GM03348 (cell line): ENCODE results near the gene TSPAN3.

Experiments
- DNase-seq: peaks from one replicate; pipeline ENCODE4 v3.0.0; 2012; ENCODE audit warnings: low spot score

Gene TSPAN3

DNA sequence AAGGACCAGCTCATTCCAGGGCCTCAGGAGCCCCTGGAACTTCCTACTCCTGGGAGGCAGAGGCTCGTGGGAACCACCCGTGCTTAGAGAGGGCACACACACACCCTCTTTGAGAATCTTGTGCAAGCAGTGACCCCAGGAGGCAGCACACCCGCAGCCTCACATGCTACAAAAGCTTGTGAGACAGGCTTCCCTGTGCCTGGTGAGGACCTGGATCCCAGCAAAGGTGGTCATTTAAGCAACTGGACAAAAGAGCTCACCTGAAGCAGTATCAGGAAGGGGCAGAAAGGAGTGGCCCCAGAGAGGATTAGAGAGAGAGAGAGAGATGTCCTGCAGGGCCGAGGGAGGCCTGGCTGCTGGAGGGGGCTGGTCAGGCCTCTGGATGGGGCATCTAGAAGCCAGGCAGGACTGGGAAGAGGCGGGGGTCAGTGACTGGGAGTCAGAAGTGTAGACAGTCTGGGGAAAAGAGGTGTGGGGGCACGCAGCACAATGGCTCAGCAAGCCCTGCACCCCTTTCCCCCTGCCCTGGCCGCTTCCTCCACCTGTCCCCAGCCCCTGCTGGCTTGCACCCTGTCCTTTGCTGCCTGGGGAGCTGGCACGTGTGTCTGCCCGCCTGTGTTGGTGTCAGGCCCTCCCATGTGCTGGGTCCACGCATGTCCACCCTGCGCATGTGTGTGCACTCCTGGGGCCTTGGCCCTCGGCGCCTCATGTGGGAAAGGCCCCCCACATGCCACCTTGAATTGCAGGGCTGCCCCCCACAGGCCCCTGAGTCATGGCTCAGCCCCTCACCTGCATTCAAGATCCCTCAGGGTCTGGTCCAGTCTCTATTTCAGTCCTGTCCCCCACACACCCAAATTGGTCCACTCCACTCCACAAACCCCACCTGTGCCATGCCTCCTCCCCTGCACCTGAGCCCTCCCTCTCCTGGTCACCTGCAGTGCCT lies 36.9 kb downstream of the TSPAN3 start:
- DNase-seq, result peak; percentile 7

DNA sequence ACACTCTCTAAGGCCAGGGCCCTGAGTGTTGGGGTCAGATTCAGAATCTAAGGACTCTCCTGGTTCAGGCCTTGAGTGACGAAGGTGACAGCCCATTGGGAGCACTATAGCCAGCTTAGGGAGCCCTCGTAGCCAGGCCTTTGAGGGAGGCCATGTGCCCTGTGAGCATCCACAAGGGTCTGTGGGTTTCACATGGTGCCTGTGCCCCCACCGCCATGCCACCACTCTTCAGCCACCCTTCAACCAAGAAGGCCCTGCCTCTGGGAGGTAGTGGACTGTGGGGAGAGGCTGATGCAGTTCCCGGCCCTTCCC lies 37.5 kb downstream of the TSPAN3 start:
- no peak for DNase-seq

DNA sequence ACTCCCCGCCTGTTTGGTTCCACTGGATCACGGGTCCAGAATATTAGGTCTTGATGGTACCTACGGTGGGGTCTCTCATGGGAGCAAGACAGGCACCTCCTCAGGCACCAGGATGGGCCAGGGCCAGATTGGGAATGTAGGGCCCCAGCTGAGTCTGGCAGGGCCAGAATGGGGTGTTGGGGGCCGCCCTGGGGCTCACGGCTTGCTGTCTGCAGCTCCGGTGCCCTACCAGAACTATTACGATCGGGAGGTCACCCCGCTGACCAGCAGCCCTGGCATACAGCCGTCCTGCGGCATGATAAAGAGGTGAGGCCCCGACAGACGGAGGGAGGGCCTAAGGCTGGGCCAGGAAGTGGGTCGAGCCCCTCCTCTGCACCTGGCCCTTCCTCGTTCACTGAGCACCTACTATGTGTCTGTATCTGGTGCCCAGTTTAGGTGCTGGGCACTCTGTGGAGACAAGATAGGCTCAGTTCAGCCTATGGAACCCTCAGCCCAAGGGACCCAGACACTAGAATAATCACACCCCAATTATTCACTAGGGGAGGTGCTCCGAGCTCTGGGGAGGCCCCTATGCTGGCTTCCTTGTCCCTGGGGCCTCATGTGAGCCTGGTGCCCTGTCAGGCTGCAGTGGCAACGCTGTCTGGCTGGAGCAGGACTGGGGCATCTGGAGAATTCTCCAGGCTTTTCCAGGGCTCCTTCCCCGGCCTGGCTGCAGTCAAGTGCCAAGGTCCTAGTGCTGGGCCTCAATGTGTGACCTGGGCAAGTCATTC lies 38.1 kb downstream of the TSPAN3 start:
- DNase-seq, result peak; percentile 5

DNA sequence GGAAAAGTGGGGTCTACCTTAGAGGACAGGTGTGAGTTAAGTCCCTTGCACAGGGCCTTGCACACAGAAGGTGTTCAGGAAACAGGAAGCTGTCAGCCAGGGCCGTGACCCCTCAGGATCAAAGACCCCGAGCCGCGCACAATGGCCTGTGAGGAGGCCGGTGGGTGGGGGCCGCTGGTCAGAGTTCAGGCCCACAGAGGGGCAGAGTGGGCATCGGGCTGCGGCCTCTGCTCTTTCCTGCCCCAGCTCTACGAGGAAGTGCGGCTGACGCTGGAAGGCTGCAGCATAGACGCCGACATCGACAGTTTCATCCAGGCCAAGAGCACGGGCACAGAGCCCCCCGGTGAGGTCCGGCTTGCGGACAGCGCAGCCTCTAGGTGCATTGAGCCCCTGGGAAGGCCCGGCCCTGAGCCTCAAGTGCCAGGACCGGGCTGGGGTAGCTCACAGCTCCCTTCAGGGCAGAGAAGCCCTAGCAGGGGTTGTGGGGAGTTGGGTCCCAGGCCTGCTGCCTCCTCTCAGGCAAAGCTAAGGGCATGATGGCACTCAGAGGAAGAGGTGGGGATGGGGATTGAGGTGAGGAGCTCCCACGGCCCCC lies 38.8 kb downstream of the TSPAN3 start:
- DNase-seq, result peak; percentile 3

DNA sequence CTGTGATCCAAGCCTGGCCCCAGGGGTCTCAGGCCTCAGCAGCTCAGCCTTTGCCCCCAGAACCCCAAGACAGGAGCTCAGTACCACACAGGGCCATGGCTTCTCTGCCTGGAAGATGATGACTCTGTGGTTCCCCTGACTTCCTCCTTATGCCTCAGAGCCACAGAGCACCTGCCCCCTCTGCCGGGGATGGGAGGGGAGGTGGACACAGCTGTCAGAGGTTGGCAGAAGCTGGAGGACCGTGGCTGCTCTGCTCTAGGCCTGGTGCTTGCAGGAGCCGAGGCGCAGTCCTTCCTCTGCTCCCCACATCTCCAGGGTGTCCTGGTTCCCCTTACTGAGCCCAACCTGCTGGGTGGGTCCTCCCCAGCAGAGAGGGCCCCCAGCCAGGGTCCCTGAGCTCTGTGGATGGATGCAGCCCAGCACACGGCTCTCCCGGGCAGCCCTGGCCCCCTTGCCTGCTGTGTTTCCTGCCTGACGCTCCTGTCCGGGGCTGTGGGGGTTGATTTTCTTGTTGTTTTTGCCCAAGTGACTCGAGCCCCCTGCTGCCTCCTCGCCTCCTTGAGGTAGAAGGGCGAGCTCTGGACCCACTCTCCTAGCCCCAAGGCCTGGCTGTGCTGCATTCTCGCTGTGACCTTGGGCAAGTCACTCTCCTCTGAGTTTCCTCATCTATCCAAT lies 39.4 kb downstream of the TSPAN3 start:
- peak; percentile 11 for DNase-seq

DNA sequence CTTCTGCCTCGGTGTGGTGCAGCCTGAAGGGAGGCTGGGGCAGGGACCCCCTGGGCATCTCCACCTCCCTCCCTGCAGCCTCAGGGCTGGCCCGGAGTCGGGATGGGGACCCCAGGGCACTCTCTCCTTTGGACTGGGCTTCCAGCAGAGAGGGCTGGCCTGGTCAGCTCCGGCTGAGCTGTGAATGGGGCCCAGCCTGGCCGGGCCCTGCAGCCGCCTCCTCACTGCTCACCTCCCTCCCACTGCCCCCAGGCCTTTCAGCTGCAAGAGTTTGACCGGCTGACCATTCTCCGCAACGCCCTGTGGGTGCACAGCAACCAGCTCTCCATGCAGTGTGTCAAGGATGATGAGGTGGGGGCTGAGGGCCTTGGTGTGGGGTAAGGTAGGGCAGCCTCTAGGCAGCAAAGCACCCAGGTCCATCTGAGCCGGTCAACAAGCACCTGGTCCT lies 40.0 kb downstream of the TSPAN3 start:
- DNase-seq, result peak; percentile 7

DNA sequence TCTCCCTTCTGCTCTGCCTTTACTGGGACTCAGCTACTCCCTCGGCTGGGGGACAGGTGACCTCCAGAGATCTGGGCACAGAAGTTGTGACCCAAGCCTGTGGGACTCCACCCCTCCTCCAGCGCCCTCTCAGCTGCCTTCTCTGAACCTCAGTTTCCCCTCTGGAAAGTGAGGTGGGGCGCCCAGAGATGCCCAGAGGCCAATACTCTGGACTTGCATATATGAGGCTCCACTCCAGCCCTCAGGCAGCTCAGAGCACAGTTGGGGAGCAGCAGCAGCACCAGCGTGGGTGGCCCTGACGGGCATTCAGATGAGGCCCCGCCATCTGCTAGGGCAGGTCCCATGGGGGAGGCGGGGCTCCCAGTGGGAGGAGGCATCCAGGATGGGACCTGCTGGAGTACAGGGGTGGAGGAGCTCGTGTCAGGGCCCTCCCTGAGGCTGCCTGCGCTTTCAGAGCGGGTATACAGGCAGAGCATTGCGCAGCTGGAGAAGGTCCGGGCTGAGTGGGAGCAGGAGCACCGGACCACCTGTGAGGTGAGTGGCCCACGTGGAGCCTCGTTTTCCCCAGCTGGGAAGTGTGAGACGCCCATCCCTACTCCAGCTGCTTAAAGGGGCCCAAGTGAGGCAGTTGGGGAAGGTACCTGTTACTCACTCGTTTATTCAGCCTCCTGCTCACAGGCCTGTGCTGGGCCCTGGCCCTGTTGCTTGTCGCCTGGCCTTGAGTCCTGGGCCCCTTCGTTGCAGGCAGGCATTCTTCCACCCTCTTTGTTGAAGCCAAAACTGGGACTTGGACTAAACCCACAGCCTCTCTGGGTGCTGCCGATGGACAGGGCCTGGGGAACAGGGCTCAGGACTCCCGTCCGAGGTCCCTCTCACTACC lies 40.6 kb downstream of the TSPAN3 start:
- DNase-seq, result no peak

DNA sequence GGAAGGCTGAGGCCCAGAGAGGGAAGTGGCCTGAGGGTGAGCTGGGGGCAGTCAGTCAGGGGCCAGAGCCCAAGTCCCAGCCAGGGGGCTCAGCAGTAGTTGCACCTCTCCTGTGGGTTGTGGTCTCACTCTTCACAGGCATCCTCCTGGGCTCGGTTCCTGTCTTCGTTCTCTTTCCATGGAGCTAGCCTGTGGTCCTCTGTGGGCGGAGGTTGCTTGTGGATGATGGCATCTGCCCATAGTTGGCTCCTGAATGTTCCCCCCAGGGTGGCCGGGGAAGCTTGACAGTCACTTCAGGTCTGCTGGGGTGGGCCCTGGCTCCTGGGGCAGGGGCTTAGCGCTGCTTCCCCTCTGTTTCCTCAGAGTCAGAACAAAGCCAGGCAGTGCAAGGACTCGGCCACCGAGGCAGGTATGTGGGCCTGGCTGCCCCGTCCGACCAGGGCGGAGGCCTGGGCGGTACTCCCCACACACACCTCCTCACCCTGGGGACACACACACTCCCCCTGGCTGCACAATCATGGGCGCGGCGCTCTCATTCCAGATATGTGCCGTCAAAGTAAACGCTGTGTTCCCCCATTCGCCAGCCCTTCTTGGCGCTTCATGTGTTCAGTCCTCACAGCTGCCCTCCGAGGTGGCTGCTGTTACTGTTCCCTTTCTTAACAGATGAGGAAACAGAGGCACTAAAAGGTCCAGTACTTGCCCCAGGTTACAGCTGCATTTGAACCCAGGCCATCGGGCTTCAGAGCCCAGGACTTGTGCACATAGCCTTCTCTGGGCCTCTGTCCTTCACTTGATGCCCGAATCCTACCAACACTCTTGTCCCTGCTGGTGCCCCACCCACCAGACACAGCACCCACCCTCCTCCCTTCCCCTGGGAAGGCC lies 41.5 kb downstream of the TSPAN3 start:
- no peak for DNase-seq

DNA sequence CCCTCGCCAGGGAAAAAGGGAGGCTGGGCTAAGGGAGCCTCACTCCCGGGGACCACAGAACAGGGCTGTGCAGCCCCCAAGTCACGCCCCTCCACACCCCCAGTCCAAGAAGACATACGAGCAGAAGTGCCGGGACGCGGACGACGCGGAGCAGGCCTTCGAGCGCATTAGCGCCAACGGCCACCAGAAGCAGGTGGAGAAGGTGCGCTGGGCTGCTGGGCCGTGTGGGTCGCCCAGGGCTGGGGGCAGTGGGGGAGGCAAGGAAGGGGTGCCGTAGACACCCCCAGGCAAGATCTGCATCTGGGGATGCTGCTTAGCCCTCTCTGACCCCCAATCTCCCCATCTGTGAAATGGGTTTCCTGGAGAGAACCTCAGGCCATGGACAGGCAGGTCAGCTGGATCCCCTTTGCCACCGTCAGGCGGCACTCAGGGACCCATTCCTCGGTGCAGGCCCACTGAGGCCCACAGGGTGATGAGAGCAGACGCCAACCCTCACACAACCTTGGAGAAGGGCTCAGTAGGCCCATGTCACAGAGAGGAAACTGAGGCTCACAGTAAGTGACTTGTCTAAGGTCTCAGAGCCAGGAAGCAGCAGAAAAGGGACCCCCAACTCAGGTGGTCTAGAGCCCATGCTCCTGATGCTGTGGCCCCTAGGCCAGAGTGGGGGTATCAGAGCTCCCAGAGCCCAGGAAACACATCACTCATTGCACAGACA lies 42.3 kb downstream of the TSPAN3 start:
- DNase-seq, result no peak

DNA sequence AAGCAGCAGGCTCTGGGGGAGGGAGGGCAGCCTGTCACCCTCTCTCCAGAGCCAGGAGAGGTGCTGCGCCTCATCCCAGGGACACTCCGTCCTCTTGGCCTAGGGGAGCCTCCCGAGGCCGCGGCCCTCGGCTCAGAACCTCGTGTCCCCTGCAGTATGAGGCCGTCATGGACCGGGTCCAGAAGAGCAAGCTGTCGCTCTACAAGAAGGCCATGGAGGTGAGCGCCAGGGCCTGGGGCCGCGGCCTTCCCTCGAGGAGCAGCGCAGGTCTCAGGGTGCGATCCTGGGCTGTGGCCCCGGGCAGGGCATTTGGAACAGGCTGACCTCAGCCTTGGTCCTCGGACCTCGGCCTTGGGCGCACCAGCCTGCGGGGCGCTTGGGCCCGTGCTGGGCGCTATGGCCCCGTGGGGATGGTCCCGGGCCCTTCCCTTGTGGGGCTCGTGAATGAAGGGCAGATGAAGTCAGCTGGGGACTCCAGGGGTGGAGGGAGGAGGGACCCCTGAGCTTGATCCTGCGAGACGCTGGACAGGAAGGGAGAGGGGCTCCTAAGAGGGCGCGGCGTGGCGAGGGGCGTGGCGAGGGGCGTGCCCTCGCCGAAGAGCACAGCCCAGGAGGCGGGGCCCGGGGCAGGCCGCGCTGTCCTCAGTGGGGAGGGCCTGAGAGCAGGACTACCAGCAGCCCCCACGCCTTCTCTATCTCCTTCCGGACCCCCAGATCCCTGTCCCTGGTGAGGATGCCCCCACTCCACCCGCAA lies 43.0 kb downstream of the TSPAN3 start:
- peak; percentile 69 for DNase-seq

DNA sequence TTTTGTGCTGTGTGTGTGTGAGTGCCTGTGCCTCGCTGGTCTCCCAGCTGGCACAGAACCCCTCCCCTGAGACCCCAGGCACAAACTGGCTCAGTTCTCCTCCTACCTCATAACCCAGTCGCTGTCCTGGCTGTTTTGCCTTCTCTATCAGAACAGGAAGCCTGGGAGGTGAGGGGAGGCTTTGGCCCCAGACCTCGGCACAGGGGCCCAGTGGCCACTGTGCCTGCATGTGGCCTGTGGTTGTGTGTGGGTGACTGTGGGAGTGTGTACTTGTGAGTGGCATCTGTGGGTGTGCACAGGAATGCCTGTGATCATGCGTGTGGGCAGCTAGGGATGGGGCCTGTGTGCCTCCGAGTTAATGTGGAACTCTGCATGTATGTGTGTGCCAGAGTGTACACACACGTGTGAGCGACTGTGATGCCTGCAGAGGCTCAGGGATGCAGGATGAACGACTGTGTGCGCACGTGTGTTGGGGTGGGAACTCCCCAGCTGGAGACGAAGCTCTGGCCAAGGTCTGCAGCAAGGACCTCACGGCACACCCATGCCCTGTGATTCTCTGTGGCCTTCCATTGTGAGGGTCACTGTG lies 43.7 kb downstream of the TSPAN3 start:
- no peak for DNase-seq

DNA sequence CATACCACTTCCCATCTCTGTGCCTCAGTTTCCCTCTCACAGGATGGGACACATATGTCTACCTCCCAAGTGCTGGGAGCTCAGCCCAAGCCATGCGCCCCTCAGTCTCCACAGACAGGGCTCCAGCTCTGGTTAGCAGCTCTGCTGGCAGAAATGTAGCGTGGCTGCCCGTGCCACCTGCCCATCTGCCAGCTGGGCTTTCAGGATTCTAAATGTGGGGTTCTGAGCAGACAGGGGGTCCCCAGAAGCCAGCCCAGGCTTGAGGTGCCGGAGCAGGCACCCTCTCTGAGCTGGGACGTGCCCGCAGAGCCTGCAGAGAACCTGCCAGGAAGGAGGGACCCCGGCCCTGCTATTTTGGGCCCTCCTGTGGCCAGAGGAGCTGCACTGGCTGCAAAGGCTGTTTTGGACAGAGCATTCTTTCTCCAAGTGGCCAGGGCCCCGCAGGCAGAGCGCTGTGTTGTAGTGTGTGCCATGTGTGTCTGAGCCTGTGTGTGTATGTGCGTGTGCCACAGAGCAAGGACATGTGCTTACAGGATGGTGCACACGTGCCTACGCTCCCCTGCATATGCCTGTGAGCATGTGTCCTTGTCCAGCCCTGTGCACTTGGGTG lies 44.3 kb downstream of the TSPAN3 start:
- DNase-seq, result no peak

DNA sequence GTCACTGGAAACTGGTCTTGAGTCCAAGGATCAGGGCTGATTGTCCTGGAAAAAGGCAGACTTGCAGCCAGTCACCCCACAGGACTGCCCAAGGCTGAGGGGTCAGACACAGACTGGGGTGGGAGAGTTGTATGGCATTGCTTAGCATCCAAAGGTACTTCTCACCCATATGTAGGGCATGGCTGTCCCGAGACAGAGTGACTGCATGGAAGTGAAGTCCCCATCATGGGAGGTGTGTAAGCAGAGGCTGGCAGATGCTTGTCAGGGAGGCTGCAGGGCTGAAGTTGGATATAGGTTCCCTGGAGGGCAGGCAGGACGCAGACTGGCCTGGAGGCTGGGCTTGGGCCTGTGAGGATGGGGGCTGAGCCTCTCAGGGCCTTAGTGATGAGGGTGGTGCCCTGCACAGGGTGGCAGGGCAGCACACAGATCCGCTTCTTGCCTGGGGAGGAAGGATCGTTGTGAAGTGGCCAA lies 44.9 kb downstream of the TSPAN3 start:
- no peak for DNase-seq

DNA sequence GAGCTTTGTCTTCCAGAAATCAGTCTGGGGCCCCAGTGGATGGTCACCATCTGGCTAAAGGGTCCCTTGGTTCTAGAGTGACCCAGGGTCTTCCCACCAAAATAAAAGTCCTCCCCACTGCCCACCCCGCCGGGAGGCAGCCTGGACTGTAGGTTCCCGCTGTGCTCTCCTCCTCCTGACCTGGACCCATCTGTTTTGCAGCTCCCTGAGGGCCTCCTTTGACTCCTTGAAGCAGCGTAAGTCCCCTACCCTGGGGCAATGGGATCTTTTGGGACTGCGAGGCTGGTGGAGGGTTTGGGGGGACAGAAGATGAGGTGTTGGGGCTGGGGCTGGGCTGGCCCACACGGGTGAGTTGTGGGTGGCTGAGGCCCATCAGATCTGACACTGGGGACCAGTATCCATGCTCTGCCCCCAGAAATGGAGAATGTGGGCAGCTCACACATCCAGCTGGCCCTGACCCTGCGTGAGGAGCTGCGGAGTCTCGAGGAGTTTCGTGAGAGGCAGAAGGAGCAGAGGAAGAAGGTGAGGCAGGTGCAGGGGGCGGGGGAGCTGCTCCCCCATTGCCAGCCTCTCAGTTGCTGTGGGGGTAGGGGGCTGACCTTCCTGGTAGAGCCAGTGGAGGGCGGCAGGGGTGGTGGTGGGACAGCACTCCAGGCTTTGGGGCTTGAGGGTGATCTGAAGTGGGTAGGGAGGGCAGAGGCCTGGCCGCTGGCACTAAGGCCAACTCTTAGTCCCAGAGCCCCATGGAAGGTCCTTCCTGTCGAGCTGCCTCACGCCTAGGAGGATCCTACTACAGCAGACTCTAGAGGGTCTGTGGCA lies 45.6 kb downstream of the TSPAN3 start:
- no peak for DNase-seq

DNA sequence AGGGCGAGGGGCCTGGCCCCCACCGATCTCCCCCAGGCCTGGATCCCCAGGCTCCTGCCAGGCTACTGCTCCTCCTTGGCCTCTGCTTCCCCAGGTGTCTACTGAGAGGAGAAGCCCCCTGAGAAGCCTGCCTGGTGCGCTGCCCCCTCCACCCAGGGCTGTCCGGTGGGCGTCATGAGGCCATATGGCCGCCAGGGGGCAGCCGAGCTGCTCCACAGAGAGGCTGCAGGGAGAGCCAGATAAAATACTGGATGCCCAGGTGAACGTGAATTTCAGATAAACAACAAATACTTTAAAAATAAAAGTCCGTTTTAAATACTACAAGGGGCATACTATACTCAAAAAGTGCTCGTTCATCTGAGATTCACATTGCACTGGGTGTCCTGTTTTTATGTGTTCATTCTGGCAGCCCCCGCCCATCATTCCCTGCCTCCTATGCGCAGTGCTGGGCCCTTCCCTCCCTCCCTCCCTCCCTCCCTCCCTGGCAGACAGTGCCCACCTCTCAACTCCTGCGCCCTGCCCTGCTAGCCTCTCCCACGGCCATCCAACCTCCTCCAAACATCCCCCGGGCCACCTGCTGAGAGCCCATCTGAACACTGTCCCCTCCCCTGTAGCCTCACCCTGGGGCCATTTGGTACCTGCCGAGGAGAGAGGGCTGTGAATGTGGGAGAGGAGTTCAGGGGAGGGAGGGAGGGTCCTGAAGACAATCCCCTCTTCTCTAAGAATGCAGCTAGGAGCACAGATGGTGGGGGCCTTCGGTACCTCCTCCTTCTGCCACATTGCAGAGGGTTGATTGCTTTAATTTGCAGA lies 46.4 kb downstream of the TSPAN3 start:
- DNase-seq, result peak; percentile 91
